Omental fat pad (tissue), 4 donors: ENCODE measurements around the gene TP63. TPM values are rescaled to one million over a fixed set of nuclear protein-coding genes. Genes with fewer than 3 reads are reported as not detected.

Experiments used
- ATAC-seq: fragments of 150-250 bp; one replicate; pipeline ENCODE4 v1.9.1; 2016; ENCODE audit warnings: mild to moderate bottlenecking, moderate library complexity; ENCODE audit not compliant: low FRiP score
- DNase-seq: peaks from one replicate; pipeline ENCODE4 v3.0.0-alpha.2; 2019; ENCODE audit warnings: low spot score
- total RNA-seq, 4 donors: library from RNA; depleted of rRNA; stranded (reverse); fragments of >200 nt; gene quantifications; one replicate each; pipeline ENCODE4 v1.1.0, GENCODE V29; 2016
- TF ChIP-seq, protein P1 (sequence below), 3 donors: fragments of 450-650 bp; IDR thresholded peaks; one replicate each; pipeline ENCODE4 v1.5.1; 2016 to 2017; ENCODE audit warnings: antibody characterized with exemption in 3 of 3, mild to moderate bottlenecking in 3 of 3, moderate library complexity in 2 of 3

TP63 gene
- total RNA-seq, 4 donors from 2014 or later, result 0.19 to 0.24 TPM; not detected in 2

DNA sequence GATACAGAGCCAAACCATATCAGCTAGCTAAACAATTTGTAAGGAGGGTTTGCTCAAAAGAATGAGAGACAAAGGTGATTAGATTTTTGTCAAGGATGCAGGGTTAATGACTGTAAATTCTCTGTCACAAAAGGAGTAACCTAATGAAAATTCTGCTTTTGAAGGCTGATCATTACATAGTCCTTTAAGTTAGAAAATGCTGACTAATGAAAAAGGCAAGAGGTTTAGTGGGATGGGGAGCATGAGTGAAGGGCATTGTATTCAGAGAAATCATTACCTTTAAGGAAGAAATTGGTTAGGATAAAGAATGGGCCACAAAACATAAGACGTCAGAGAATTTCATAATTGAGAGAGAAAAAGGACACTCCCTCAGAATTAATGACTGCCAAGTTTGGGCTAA, 97.7 kb downstream of the TP63 start:
- TF ChIP-seq, protein P1, sequence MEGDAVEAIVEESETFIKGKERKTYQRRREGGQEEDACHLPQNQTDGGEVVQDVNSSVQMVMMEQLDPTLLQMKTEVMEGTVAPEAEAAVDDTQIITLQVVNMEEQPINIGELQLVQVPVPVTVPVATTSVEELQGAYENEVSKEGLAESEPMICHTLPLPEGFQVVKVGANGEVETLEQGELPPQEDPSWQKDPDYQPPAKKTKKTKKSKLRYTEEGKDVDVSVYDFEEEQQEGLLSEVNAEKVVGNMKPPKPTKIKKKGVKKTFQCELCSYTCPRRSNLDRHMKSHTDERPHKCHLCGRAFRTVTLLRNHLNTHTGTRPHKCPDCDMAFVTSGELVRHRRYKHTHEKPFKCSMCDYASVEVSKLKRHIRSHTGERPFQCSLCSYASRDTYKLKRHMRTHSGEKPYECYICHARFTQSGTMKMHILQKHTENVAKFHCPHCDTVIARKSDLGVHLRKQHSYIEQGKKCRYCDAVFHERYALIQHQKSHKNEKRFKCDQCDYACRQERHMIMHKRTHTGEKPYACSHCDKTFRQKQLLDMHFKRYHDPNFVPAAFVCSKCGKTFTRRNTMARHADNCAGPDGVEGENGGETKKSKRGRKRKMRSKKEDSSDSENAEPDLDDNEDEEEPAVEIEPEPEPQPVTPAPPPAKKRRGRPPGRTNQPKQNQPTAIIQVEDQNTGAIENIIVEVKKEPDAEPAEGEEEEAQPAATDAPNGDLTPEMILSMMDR (IDR thresholded peaks at IDR 0.05), result no peak
- ATAC-seq (no peak), DNase-seq (no peak)

DNA sequence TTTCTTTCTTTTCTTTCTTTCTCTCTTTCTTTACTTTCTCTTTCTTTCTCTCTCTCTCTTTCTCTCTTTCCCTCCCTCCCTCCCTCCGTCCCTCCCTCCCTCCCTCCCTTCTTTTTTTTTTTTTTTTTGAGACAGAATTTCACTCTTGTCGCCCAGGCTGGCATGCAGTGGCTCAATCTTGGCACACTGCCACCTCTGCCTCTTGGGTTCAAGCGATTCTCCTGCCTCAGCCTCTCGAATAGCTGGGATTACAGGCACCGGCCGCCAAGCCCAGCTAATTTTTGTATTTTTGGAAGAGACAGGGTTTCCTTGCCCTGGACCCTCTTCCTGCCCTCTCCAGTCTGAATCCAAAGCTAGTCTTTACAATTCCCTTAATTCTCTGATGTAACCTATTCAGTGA, 102.9 kb downstream of the TP63 start:
- TF ChIP-seq, protein P1 (IDR thresholded peaks at IDR 0.05), result no peak
- DNase-seq, result no peak
- ATAC-seq, result no peak

DNA sequence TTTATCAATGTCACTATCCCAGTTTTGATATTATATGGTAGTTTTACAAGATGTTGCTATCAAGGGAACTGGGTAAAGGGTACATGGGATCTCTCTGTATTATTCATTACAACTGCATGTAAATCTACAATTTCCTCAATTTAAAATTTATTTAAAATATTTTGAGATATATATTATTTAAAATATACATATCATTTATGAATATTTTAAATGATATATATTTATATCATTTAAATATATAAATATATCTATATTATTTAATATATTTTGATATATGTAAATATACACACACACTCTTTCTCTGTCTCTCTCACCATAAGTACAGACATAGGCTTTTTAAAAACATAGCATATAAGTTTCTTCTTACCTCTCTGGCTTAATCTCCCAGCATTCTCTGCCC, 104.7 kb downstream of the TP63 start:
- DNase-seq (no peak), ATAC-seq (no peak)
- TF ChIP-seq, protein P1 (IDR thresholded peaks at IDR 0.05), result no peak

DNA sequence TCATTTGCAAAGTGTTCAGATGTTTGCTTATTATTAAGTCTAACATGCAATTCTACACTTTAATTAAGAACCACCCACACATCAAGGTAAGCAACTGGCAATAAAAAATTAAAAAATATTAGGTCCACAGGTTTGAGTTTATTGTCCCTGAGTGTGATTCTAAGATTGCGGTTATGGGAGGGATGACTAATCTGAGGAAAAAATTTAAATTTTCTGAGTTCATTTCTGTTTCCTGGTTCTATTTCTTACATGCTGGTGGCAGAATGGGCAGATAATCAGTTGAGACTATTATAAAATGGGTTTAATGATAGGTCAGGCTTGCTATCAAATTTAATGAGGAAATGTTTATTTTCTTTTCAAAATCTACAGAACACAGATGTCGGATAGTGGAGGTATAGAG, 105.9 kb downstream of the TP63 start:
- TF ChIP-seq, protein P1 (IDR thresholded peaks at IDR 0.05), result no peak
- no peak for ATAC-seq
- DNase-seq, result no peak

DNA sequence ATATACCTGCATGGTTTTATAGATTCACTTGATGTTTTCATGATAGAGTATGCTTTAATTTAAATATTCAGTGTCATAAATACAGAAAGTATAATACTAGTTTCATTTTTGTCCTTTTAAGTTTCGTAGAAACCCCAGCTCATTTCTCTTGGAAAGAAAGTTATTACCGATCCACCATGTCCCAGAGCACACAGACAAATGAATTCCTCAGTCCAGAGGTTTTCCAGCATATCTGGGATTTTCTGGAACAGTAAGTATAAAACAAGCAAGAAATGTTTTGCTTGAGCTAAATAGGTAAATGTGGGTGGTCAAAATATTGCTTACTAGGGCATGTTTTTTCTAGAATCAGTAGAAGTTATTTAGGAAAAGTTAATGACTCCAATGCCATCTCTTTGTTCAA, 106.4 kb downstream of the TP63 start:
- TF ChIP-seq, protein P1 (IDR thresholded peaks at IDR 0.05), result no peak
- DNase-seq (no peak), ATAC-seq (no peak)

DNA sequence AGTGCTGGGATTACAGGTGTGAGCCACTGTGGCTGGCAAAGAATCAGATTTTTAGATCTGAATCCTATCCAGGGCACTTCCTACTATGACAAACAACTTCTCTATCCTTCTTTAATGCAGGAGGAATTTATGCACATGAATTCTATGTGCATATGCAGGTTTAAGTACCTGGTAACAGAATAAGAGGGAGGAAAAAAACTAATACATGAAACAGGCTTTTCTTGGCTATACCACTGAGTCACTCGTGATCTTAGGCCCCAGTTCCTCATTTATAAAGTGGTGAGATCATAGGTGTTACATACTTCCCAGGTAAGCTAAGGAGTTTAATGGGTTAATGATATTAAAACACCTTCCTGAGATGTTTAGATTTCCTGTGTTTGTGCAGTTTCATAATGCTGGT, 108.2 kb downstream of the TP63 start:
- DNase-seq (no peak), ATAC-seq (no peak)
- TF ChIP-seq, protein P1 (IDR thresholded peaks at IDR 0.05), result no peak

DNA sequence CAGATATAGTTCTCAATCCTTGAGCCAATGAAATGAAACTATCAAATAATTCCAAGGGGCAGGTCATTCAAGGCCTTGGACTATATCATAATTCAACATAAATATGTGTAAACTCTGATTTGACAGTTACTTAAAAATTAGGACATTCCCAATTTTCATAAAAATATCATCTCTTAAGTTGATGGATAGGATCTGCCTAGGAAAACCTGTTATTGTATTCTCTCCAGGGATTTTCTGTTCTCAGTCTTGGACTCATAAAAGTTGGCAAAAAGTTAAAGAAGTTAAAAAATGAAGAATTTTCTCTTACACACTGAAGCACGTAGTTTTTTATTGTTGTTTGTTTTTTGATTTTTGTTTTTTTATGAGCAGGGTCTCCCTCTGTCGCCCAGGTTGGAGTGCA, 109.0 kb downstream of the TP63 start:
- DNase-seq (no peak), ATAC-seq (no peak)
- TF ChIP-seq, protein P1 (IDR thresholded peaks at IDR 0.05), result no peak
